ENCODE measurements around the gene CYB5R3. TPM values are rescaled to one million over a fixed set of nuclear protein-coding genes. Genes with fewer than 3 reads are reported as not detected.

The CYB5R3 gene
- total RNA-seq, 1 experiment from 2014 or later = 130 TPM

- Mint-ChIP-seq H3K4me1 (ENCODE audit: low read depth, unreplicated experiment) (peaks cover 13% of the 10 kb centered on the region), H3K27me3 (ENCODE audit: insufficient read depth, unreplicated experiment) (no peaks in the 10 kb centered on the region), H3K9me3 (ENCODE audit: unreplicated experiment) (no peaks in the 10 kb centered on the region), H3K36me3 (ENCODE audit: insufficient read depth, unreplicated experiment) (peaks cover 5% of the 10 kb centered on the region), H3K4me3 (ENCODE audit: unreplicated experiment) (no peak overlapping the region), H3K27ac (ENCODE audit: unreplicated experiment) (no peak overlapping the region)
- no peaks in the 10 kb centered on the region for H3K27me3 ChIP-seq (replicated peaks; ENCODE audit: control insufficient read depth, insufficient read depth, low read length)
- intact Hi-C loops (cut with micrococcal nuclease; ENCODE audit: unreplicated experiment) = no loop called here
- DNase-seq = no peak
- H3K4me3 ChIP-seq (ENCODE audit: low read depth, low read length) = no peak overlapping the region
- no peaks in the 10 kb centered on the region for H3K36me3 ChIP-seq (ENCODE audit: control insufficient read depth, insufficient read depth, low read length)
- BruUV-seq (replicated peaks) = no TSS peak
- ChIA-PET POLR2A (no interaction called here), CTCF (interaction anchor here (0.8 kb wide), 1 partner anchor 236 kb away, joined by 8 read pairs; no protein-coding TSS in a partner anchor)
- H3K4me1 ChIP-seq = peaks cover 3% of the 10 kb centered on the region; the same call in 1 of the 2 replicates
- no peaks in the 10 kb centered on the region for H3K9me3 ChIP-seq
- no peak for TF ChIP-seq CTCF (IDR thresholded peaks at IDR 0.05; ENCODE audit: insufficient read depth in 1 of 2, low read depth in 1 of 2, low read length in 1 of 2, severe bottlenecking in 1 of 2, unreplicated experiment in 1 of 2)
These were observed 6.2 kb downstream of the CYB5R3 start for GRCh38 chr22:42642806-42643633.

DNA sequence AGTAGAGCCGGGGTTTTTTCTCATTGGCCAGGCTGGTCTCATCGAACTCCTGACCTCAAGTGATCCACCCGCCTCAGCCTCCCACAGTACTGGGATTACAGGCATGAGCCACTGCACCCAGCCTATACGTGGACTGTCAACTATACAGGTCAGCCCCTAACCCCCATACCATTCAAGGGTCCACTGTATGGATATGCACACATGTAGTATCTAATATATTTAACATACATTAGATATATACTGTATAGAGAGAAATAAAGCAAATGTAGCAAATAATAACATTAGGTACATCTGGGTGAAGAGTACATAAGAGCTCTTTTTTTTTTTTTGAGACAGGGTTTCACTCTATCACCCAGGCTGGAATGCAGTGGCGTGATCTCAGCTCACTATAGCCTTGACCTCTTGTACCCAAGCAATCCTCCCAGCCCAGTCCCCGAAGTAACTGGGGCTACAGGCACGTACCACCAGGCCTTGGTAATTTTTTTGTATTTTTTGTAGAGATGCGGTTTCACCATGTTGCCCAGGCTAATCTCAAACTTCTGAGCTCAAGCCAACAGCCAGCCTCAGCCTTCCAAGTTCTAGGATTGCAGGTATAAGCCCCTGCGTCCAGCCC lies 7.3 kb downstream of the CYB5R3 start:
- Histone ChIP-seq H3K27me3 (replicated peaks; ENCODE audit: control insufficient read depth, insufficient read depth, low read length) (no peaks in the 10 kb centered on the region), H3K9me3 (no peaks in the 10 kb centered on the region), H3K4me3 (ENCODE audit: low read depth, low read length) (no peak overlapping the region), H3K36me3 (ENCODE audit: control insufficient read depth, insufficient read depth, low read length) (no peaks in the 10 kb centered on the region), H3K4me1 (no peaks in the 10 kb centered on the region)
- no peak for DNase-seq
- BruUV-seq (replicated peaks) = no TSS peak
- Mint-ChIP-seq H3K27me3 (ENCODE audit: insufficient read depth, unreplicated experiment) (no peaks in the 10 kb centered on the region), H3K9me3 (ENCODE audit: unreplicated experiment) (no peaks in the 10 kb centered on the region), H3K4me1 (ENCODE audit: low read depth, unreplicated experiment) (peaks cover 13% of the 10 kb centered on the region), H3K4me3 (ENCODE audit: unreplicated experiment) (no peak overlapping the region), H3K27ac (ENCODE audit: unreplicated experiment) (no peak overlapping the region), H3K36me3 (ENCODE audit: insufficient read depth, unreplicated experiment) (peaks cover 5% of the 10 kb centered on the region)
- ChIA-PET POLR2A (no interaction called here), CTCF (no interaction called here)
- intact Hi-C loops (cut with micrococcal nuclease; ENCODE audit: unreplicated experiment) = no loop called here
- TF ChIP-seq CTCF (IDR thresholded peaks at IDR 0.05; ENCODE audit: insufficient read depth in 1 of 2, low read depth in 1 of 2, low read length in 1 of 2, severe bottlenecking in 1 of 2, unreplicated experiment in 1 of 2) = no peak

GRCh38 chr22:42639541-42640241 lies 9.5 kb downstream of the CYB5R3 start:
- POLR2A ChIA-PET = no interaction called here
- H3K4me3 Mint-ChIP-seq (ENCODE audit: unreplicated experiment) = no peak overlapping the region
- peaks cover 19% of the 10 kb centered on the region for H3K36me3 Mint-ChIP-seq (ENCODE audit: insufficient read depth, unreplicated experiment)
- CTCF ChIA-PET = no interaction called here
- no peak for TF ChIP-seq CTCF (IDR thresholded peaks at IDR 0.05; ENCODE audit: insufficient read depth in 1 of 2, low read depth in 1 of 2, low read length in 1 of 2, severe bottlenecking in 1 of 2, unreplicated experiment in 1 of 2)
- H3K4me1 Mint-ChIP-seq (ENCODE audit: low read depth, unreplicated experiment) = peaks cover 7% of the 10 kb centered on the region
- intact Hi-C loops (cut with micrococcal nuclease; ENCODE audit: unreplicated experiment) = no loop called here
- Histone ChIP-seq H3K4me1 (no peaks in the 10 kb centered on the region), H3K27me3 (replicated peaks; ENCODE audit: control insufficient read depth, insufficient read depth, low read length) (no peaks in the 10 kb centered on the region), H3K4me3 (ENCODE audit: low read depth, low read length) (no peak overlapping the region), H3K9me3 (no peaks in the 10 kb centered on the region), H3K36me3 (ENCODE audit: control insufficient read depth, insufficient read depth, low read length) (0 out of 2 replicates have a peak, but pooled peaks cover 1% of the 10 kb centered on the region)
- BruUV-seq (replicated peaks) = no TSS peak
- H3K9me3 Mint-ChIP-seq (ENCODE audit: unreplicated experiment) = no peaks in the 10 kb centered on the region
- H3K27ac Mint-ChIP-seq (ENCODE audit: unreplicated experiment) = no peak overlapping the region
- no peaks in the 10 kb centered on the region for H3K27me3 Mint-ChIP-seq (ENCODE audit: insufficient read depth, unreplicated experiment)
- DNase-seq = no peak
